A549 (cell line): ENCODE data around the gene DET1.

ENCODE experiments used
- CEBPB ChIP-seq, 2 experiments: fragments of >200 bp in 1 of 2; sonication (Bioruptor Twin) in 1 of 2; formaldehyde crosslinking in 1 of 2; IDR thresholded peaks; 2 replicates each; pipeline ENCODE4 v1.6.1; 2012 to 2016
- CTCF ChIP-seq: fragments of >200 bp; sonication (Bioruptor Twin); formaldehyde crosslinking; IDR thresholded peaks from 3 replicates; pipeline ENCODE4 v1.5.1; 2016
- EHMT2 ChIP-seq: fragments of 200-600 bp; sonication (generic); IDR thresholded peaks from 2 replicates; pipeline ENCODE4 v1.6.1; 2016; ENCODE audit warnings: antibody characterized with exemption, low read depth, mild to moderate bottlenecking, moderate library complexity
- MAZ ChIP-seq: fragments of 150-350 bp; IDR thresholded peaks from 2 replicates; pipeline ENCODE4 v1.6.1; 2014; ENCODE audit warnings: antibody characterized with exemption, low read depth, low read length, borderline replicate concordance
- POLR2A ChIP-seq: IDR thresholded peaks from 2 replicates; pipeline ENCODE4 v1.6.1; 2012; ENCODE audit warnings: mild to moderate bottlenecking, low read length
- REST ChIP-seq: fragments of 200-600 bp; sonication (generic); IDR thresholded peaks from 2 replicates; pipeline ENCODE4 v1.6.1; 2016; ENCODE audit warnings: antibody characterized with exemption, mild to moderate bottlenecking, moderate library complexity
- ZSCAN20 ChIP-seq: fragments of 250-450 bp; sonication (Bioruptor Pico); IDR thresholded peaks from 2 replicates; pipeline ENCODE4 v1.8.0; 2022; ENCODE audit warnings: mild to moderate bottlenecking, moderate library complexity

GRCh38 chr15:88512601-88513000, 33.9 kb downstream of the DET1 start:
- TF ChIP-seq CTCF: no peak
- no peak for TF ChIP-seq ZSCAN20 (CRISPR knock-in tag)
- TF ChIP-seq EHMT2: no peak
- no peak for TF ChIP-seq POLR2A
- no peak for TF ChIP-seq MAZ
- no peak for TF ChIP-seq CEBPB (IDR thresholded peaks at IDR 0.05)
- TF ChIP-seq REST: no peak
